ENCODE data around the gene TUBG2. TPM values are rescaled to one million over a fixed set of nuclear protein-coding genes. Genes with fewer than 3 reads are reported as not detected.
"Not testable (repeated sequence)": the region's sequence is repeated elsewhere in the genome, so short reads cannot be mapped to it uniquely, and the experiment has no call there.

TUBG2 gene
- total and polyA plus RNA-seq, 2 of the 8 experiments (the other 6 are each of a cell fraction or from before 2014, with no cell fraction given) = 14.8 to 16.6 TPM

DNA sequence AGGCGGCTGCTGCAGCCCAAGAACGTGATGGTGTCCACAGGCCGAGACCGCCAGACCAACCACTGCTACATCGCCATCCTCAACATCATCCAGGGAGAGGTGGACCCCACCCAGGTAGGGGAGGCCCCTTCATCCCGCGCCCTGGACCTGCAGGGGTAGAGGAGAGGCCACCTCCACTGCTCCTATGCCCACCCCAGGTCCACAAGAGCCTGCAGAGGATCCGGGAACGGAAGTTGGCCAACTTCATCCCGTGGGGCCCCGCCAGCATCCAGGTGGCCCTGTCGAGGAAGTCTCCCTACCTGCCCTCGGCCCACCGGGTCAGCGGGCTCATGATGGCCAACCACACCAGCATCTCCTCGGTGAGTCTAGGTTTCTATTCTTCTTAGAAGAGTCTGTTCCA is 7.0 kb downstream of the TUBG2 start:
- not testable (repeated sequence) for H3K23ac ChIP-seq (ENCODE audit: insufficient read length); H3K27me3 ChIP-seq (replicated peaks in 1 of 4; ENCODE audit: control insufficient read depth in 3 of 4, extremely low read depth in 1 of 4, insufficient read depth in 3 of 4, low read length in 3 of 4); H3K27ac ChIP-seq (ENCODE audit: low read depth, low read length); H4K91ac ChIP-seq (replicated peaks; ENCODE audit: insufficient read length, low read length); H4K8ac ChIP-seq (ENCODE audit: extremely low read depth, insufficient read depth, low read length); H4K5ac ChIP-seq (ENCODE audit: insufficient read length, low read depth, low read length); H3K79me1 ChIP-seq (ENCODE audit: low read depth, low read length); H2BK12ac ChIP-seq (ENCODE audit: low read depth, low read length); H3K14ac ChIP-seq (ENCODE audit: insufficient read length); H2AFZ ChIP-seq (ENCODE audit: low read length); H3K9ac ChIP-seq (replicated peaks in 1 of 4; ENCODE audit: extremely low read depth in 1 of 4, low read depth in 3 of 4, low read length in 3 of 4); H2BK120ac ChIP-seq (replicated peaks; ENCODE audit: low read depth, low read length); H3K56ac ChIP-seq (replicated peaks; ENCODE audit: insufficient read length, low read depth, low read length); H3K79me2 ChIP-seq (ENCODE audit: control insufficient read depth in 1 of 2, insufficient read depth in 2 of 2, low read length in 2 of 2); H2BK5ac ChIP-seq (ENCODE audit: low read depth, low read length); H3K4ac ChIP-seq (replicated peaks; ENCODE audit: insufficient read length, low read depth, low read length); FAIRE-seq; H3K9me3 ChIP-seq (ENCODE audit: insufficient read depth in 2 of 2, low read depth in 1 of 2, low read length in 1 of 2); H3K18ac ChIP-seq (ENCODE audit: extremely low read depth, low read length); H4K20me1 ChIP-seq (replicated peaks in 1 of 2; ENCODE audit: control insufficient read depth in 1 of 2, insufficient read depth in 2 of 2, low read length in 2 of 2); H3K4me2 ChIP-seq (ENCODE audit: insufficient read depth in 1 of 2, low read depth in 2 of 2, low read length in 2 of 2); H3K4me3 ChIP-seq (ENCODE audit: extremely low read depth in 1 of 4, insufficient read depth in 2 of 4, low read depth in 3 of 4, low read length in 4 of 4); H2BK15ac ChIP-seq (ENCODE audit: low read length); DNase-seq (ENCODE audit: low read depth in 1 of 2, low spot score in 2 of 2); H2BK20ac ChIP-seq (ENCODE audit: low read length); H2AK5ac ChIP-seq (ENCODE audit: low read depth, low read length)
- Histone ChIP-seq H3K36me3 (ENCODE audit: control insufficient read depth in 2 of 4, insufficient read depth in 4 of 4, low read length in 3 of 4) (peaks cover 8 to 38% (median 17%) of the 10 kb centered on the region in 4 experiments; a peak in 6 of 8 replicates), H3K23me2 (ENCODE audit: low read depth, low read length) (peaks cover 10% of the 10 kb centered on the region), H3K4me1 (replicated peaks in 1 of 4; ENCODE audit: control insufficient read depth in 3 of 4, insufficient read depth in 4 of 4, low read length in 3 of 4) (peaks cover 0 to 16% (median 12%) of the 10 kb centered on the region in 4 experiments; a peak in 6 of 7 replicates)
- CTCF ChIA-PET (ENCODE audit: partially characterized antibody) = interaction anchor here (1.0 to 7.1 kb wide), 3 partner anchors 14 to 97 kb away, joined by 3 to 56 read pairs (median 3); partner anchors contain the start of gene CCR10
- POLR2A ChIA-PET (ENCODE audit: partially characterized antibody) = interaction anchor here (0.6 to 16.6 kb wide), 3 partner anchors 9 to 34 kb away, joined by 3 to 239 read pairs (median 3); partner anchors contain the start of genes CCR10 and PLEKHH3
- WGBS, 2 experiments (ENCODE audit: extremely low coverage in 1 of 2, insufficient coverage in 1 of 2, insufficient read length in 1 of 2, insufficient replicate concordance in 2 of 2, low coverage in 1 of 2, low lambda C conversion rate in 2 of 2, missing lambda C conversion rate in 1 of 2) = 86% methylated on average over 12 of the region's 16 CpGs; no CpG with 5 or more reads in 1 of the 2 experiments
